Measurements from ENCODE around the gene RIT1.

- TF ChIP-seq YY1 (IDR thresholded peaks at IDR 0.05; ENCODE audit: insufficient read depth, insufficient read length) (no peak), ZNF274 (IDR thresholded peaks at IDR 0.05; ENCODE audit: low read depth, low read length) (no peak)
Observed at GRCh38 chr1:155889566-155889965, 21.6 kb downstream of the RIT1 start.

Data from NT2/D1 (cell line).